Body of pancreas (tissue), 4 donors: Measurements from ENCODE around the gene STEAP2. TPM values are rescaled to one million over a fixed set of nuclear protein-coding genes. Genes with fewer than 3 reads are reported as not detected.
"Not testable (repeated sequence)": the region's sequence is repeated elsewhere in the genome, so short reads cannot be mapped to it uniquely, and the experiment has no call there.

ENCODE experiments used
- ATAC-seq: fragments of 150-250 bp; one replicate; pipeline ENCODE4 v1.9.1; 2016
- DNase-seq, 4 donors: peaks; one replicate each; pipeline ENCODE4 v3.0.0-alpha.2; 2019
- H3K27ac ChIP-seq, 4 donors: fragments of 200-600 bp; sonication (generic); 1 replicate in 3 of 4; 2 replicates in 1 of 4; pipeline versions ENCODE4 v1.5.1 to v1.6.1; 2016 to 2019; ENCODE audit warnings: mild to moderate bottlenecking in 1 of 4, mixed read lengths in 1 of 4, moderate library complexity in 1 of 4
- H3K27me3 ChIP-seq, 2 donors: fragments of 200-600 bp; sonication (generic); one replicate each; pipeline ENCODE4 v1.6.0; 2016; ENCODE audit warnings: mild to moderate bottlenecking in 1 of 2
- H3K36me3 ChIP-seq, 2 donors: fragments of 200-600 bp; sonication (generic); replicated peaks in 1 of 2; 2 replicates each; pipeline ENCODE4 v1.5.1; 2016; ENCODE audit warnings: low read depth in 2 of 2; ENCODE audit not compliant: insufficient read depth in 1 of 2
- H3K4me1 ChIP-seq: fragments of 200-600 bp; sonication (generic); one replicate; pipeline ENCODE4 v1.6.0; 2016
- H3K4me3 ChIP-seq, 2 donors: fragments of 200-600 bp; sonication (generic); 1 replicate in 1 of 2; 2 replicates in 1 of 2; pipeline ENCODE4 v1.5.1; 2016 to 2019
- H3K9me3 ChIP-seq, 3 donors: fragments of 200-600 bp; sonication (generic); 1 replicate in 2 of 3; 2 replicates in 1 of 3; pipeline ENCODE4 v1.5.1; 2016
- CTCF ChIP-seq, 7 experiments: fragments of 450-650 bp in 4 of 7; fragments of 200-600 bp in 3 of 7; sonication (generic) in 3 of 7; IDR thresholded peaks; one replicate each; pipeline ENCODE4 v1.5.1; 2016 to 2019; ENCODE audit warnings: antibody characterized with exemption in 7 of 7
- POLR2A ChIP-seq, 3 donors: fragments of 450-650 bp; IDR thresholded peaks; one replicate each; pipeline ENCODE4 v1.6.1; 2016; ENCODE audit warnings: antibody characterized with exemption in 3 of 3, mild to moderate bottlenecking in 2 of 3
- WGBS, 2 donors: methylation state at CpG; one replicate each; pipeline ENCODE4 v1.1.5; 2017; 5-methylcytosine and 5-hydroxymethylcytosine counted together
- intact Hi-C: fragments of 100-400 bp; cut with DNase I; formaldehyde crosslinking; loops from one replicate; pipeline ENCODE4 v1.15.1; 2023
- total RNA-seq, 2 donors: library from RNA; depleted of rRNA; stranded (reverse); fragments of >200 nt; gene quantifications; one replicate each; pipeline ENCODE4 v1.1.0, GENCODE V29; 2016

STEAP2 gene
- total RNA-seq, 2 donors from 2014 or later = 9.2 to 12.7 TPM

DNA sequence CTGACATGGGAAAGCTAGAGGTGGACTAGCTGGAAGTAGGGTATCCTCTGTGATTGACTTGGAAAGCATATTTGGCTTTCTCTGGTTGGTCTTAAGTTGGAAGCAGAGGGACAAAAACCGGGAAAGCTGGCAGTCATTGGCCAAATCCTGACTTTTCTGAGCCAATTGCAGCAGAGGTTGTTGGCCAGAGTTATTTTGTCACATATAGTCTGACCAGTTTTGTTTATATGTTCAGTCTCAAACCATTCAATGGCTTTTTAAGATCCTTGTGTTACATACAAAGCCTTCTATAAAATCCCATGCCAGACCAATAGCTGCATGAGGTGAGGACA, 39.7 kb downstream of the STEAP2 start:
- Histone ChIP-seq H3K4me1 (peaks cover 8% of the 10 kb centered on the region), H3K27ac (no peak overlapping the region), H3K4me3 (no peak overlapping the region), H3K9me3 (no peaks in the 10 kb centered on the region), H3K36me3 (no peaks in the 10 kb centered on the region), H3K27me3 (no peaks in the 10 kb centered on the region)
- ATAC-seq (no peak), DNase-seq (no peak)
- 76 to 78% methylated on average over 1 of the region's 1 CpG for WGBS, 2 donors
- intact Hi-C loops = no loop called here
- no peak for TF ChIP-seq CTCF (IDR thresholded peaks at IDR 0.05)
- no peak for TF ChIP-seq POLR2A (IDR thresholded peaks at IDR 0.05)

- intact Hi-C loops, H3K4me1 ChIP-seq, H3K9me3 ChIP-seq, H3K4me3 ChIP-seq, H3K36me3 ChIP-seq, H3K27ac ChIP-seq, DNase-seq, H3K27me3 ChIP-seq, ATAC-seq: not testable (repeated sequence)
- 90 to 94% methylated on average over 5 of the region's 5 CpGs for WGBS, 2 donors
These were observed 44.5 kb downstream of the STEAP2 start for GRCh38 chr7:90256011-90256410.

DNA sequence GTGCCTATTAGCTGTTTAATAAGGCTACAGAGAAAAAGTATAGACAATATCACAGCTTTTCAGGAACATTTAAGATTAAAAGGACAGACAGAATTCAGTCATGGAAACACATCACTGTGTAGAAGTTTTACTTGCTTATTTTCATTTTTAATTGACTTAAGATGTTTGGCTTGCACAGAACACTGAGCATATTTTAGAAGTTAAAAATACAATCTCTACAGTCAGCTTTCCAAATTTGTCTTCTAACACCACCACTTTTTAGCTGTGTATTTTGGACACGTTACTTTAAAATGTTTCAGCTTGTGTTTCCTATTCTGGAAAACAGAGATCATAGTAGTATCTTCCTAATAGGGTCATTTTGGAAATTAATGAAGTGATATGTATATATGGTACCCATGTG, 45.2 kb downstream of the STEAP2 start:
- 83 to 97% methylated on average over 1 of the region's 1 CpG for WGBS, 2 donors
- intact Hi-C loops = no loop called here
- H3K4me1 ChIP-seq = no peaks in the 10 kb centered on the region
- H3K27ac ChIP-seq = no peak overlapping the region
- no peaks in the 10 kb centered on the region for H3K27me3 ChIP-seq
- DNase-seq (no peak), ATAC-seq (no peak)
- no peaks in the 10 kb centered on the region for H3K9me3 ChIP-seq
- no peak overlapping the region for H3K4me3 ChIP-seq
- no peaks in the 10 kb centered on the region for H3K36me3 ChIP-seq
- no peak for TF ChIP-seq POLR2A (IDR thresholded peaks at IDR 0.05)

DNA sequence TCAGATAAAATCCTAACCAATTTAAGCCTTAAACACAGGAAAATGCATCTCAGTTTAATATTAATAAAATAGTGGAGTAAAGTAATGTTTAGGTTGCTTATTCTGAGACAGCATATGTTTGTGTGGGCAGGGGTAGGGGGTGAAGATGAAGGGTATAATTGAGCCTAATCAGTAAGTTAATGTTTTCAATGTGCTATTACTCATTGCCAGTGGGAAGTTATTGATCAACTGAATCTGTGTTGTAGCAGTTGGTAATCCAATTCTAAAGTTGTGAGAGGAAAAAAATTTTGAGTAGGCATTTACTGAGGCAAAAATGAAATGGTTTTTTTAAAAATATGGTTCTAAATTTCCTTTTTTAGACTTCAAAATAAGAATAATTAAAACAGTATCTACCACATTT, 49.9 kb downstream of the STEAP2 start:
- ATAC-seq (no peak), DNase-seq (no peak)
- Histone ChIP-seq H3K4me1 (no peaks in the 10 kb centered on the region), H3K36me3 (no peaks in the 10 kb centered on the region), H3K27ac (no peak overlapping the region), H3K9me3 (no peaks in the 10 kb centered on the region), H3K4me3 (no peak overlapping the region), H3K27me3 (no peaks in the 10 kb centered on the region)
- no peak for TF ChIP-seq POLR2A (IDR thresholded peaks at IDR 0.05)
- TF ChIP-seq CTCF (IDR thresholded peaks at IDR 0.05) = no peak
- intact Hi-C loops = no loop called here

DNA sequence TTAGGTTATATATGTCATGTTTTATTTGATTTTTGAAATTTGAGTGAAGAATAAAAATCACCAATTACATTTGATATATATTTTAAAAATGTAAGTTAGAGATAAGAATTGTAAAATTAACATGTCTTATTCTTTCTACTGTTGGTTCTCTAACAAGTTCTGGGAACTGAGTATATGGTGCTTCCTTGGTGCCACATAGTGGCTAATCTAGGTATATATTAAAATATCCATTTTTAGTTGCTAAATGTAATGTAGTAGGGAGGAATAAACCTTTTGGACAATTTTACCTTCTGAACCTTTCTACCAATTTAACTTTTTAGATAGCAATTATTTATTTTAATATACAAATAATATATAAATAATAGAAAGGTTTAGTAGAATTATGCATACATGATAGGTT, 50.9 kb downstream of the STEAP2 start:
- no peaks in the 10 kb centered on the region for H3K36me3 ChIP-seq
- ATAC-seq (peak; percentile 71), DNase-seq (no peak)
- H3K27me3 ChIP-seq = no peaks in the 10 kb centered on the region
- peaks cover 9% of the 10 kb centered on the region for H3K4me1 ChIP-seq
- no peaks in the 10 kb centered on the region for H3K9me3 ChIP-seq
- intact Hi-C loops = no loop called here
- no peak overlapping the region for H3K27ac ChIP-seq
- TF ChIP-seq CTCF (IDR thresholded peaks at IDR 0.05) (peak; percentile 10 to 68 (median 49)), POLR2A (IDR thresholded peaks at IDR 0.05) (no peak)
- H3K4me3 ChIP-seq = no peak overlapping the region

GRCh38 chr7:90266808-90267207, 55.3 kb downstream of the STEAP2 start:
- H3K27ac ChIP-seq = peak overlapping the region in 1 of 4 donors; percentile 32
- H3K36me3 ChIP-seq = no peaks in the 10 kb centered on the region
- no peaks in the 10 kb centered on the region for H3K9me3 ChIP-seq
- peaks cover 13% of the 10 kb centered on the region for H3K4me1 ChIP-seq
- TF ChIP-seq POLR2A (IDR thresholded peaks at IDR 0.05) (no peak), CTCF (IDR thresholded peaks at IDR 0.05) (no peak)
- ATAC-seq = peak; percentile 21
- DNase-seq = no peak
- intact Hi-C loops = no loop called here
- no peak overlapping the region for H3K4me3 ChIP-seq
- no peaks in the 10 kb centered on the region for H3K27me3 ChIP-seq
- 39 to 49% methylated on average over 3 of the region's 3 CpGs for WGBS, 2 donors
